Fibroblast of lung (primary cell): ENCODE measurements around the gene CAMTA1.
"Not testable (repeated sequence)": the region's sequence is repeated elsewhere in the genome, so short reads cannot be mapped to it uniquely, and the experiment has no call there.

ENCODE experiments used
- CTCF ChIP-seq, 2 donors: IDR thresholded peaks in 1 of 2; conservative IDR thresholded peaks in 1 of 2; 1 replicate in 1 of 2; 2 replicates in 1 of 2; pipeline ENCODE4 v1.5.1; 2011 to 2012; ENCODE audit warnings: low read length in 2 of 2, control low read depth in 1 of 2, inconsistent platforms in 1 of 2, low read depth in 1 of 2, mild to moderate bottlenecking in 1 of 2
- EZH2 ChIP-seq: IDR thresholded peaks from 2 replicates; pipeline ENCODE4 v1.5.1; 2012; ENCODE audit warnings: low read length, control low read depth, mild to moderate bottlenecking; ENCODE audit errors: missing control alignments

DNA sequence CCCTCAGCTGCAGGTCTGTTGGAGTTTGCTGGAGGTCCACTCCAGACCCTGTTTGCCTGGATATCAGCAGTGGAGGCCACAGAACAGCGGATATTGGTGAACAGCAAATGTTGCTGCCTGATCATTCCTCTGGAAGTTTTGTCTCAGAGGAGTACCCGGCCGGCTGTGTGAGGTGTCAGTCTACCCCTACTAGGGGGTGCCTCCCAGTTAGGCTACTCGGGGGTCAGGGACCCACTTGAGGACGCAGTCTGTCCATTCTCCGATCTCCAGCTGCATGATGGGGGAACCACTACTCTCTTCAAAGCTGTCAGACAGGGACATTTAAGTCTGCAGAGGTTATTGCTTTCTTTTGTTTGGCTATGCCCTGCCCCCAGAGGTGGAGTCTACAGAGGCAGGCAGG lies 819.7 kb downstream of the CAMTA1 start:
- TF ChIP-seq CTCF (conservative IDR thresholded peaks at IDR 0.05 in 1 of 2, IDR thresholded peaks at IDR 0.05 in 1 of 2; ENCODE audit: low read depth in 1 of 2, low read length in 2 of 2); EZH2: not testable (repeated sequence)
